Measurements from ENCODE around the gene CTR9. TPM values are rescaled to one million over a fixed set of nuclear protein-coding genes. Genes with fewer than 3 reads are reported as not detected.

CTR9 gene
- total and polyA plus RNA-seq, 4 donors: 12.5 to 33.4 (median 19.7) TPM

- H3K27me3 ChIP-seq (ENCODE audit: control insufficient read depth in 4 of 4, insufficient read depth in 4 of 4, low read length in 3 of 4): no peaks in the 10 kb centered on the region
- DNase-seq (ENCODE audit: low spot score): no peak
- no peaks in the 10 kb centered on the region for H3K9me3 ChIP-seq (ENCODE audit: control insufficient read depth in 4 of 4, low read length in 3 of 4)
- H3K4me1 ChIP-seq (ENCODE audit: control insufficient read depth in 4 of 4, insufficient read depth in 4 of 4, low read length in 3 of 4): no peaks in the 10 kb centered on the region
- no peak overlapping the region for H3K9ac ChIP-seq (ENCODE audit: low read depth in 1 of 2, low read length in 2 of 2)
- H3K36me3 ChIP-seq (ENCODE audit: control insufficient read depth in 4 of 4, insufficient read depth in 3 of 4, low read depth in 1 of 4, low read length in 3 of 4): no peaks in the 10 kb centered on the region
- TF ChIP-seq MAX (IDR thresholded peaks at IDR 0.05) (no peak), TAF1 (conservative IDR thresholded peaks at IDR 0.05) (no peak), RXRA (IDR thresholded peaks at IDR 0.05) (no peak), FOXA1 (IDR thresholded peaks at IDR 0.05) (no peak), REST (IDR thresholded peaks at IDR 0.05) (no peak), JUND (IDR thresholded peaks at IDR 0.05) (no peak), CTCF (IDR thresholded peaks at IDR 0.05; ENCODE audit: low read depth, low read length, missing input control) (no peak)
- no peak overlapping the region for H3K4me3 ChIP-seq (ENCODE audit: low read depth in 1 of 3, low read length in 3 of 3)
- no peak overlapping the region for H3K27ac ChIP-seq (ENCODE audit: low read depth in 1 of 2, low read length in 2 of 2)
- 81% methylated on average over 2 of the region's 2 CpGs for WGBS
Measured at GRCh38 chr11:10719616-10720015, 31.4 kb upstream of the CTR9 start.

- DNase-seq (ENCODE audit: low spot score): no peak
- no peak overlapping the region for H3K9ac ChIP-seq (ENCODE audit: low read depth in 1 of 2, low read length in 2 of 2)
- 92% methylated on average over 2 of the region's 2 CpGs for WGBS
- H3K9me3 ChIP-seq (ENCODE audit: control insufficient read depth in 4 of 4, low read length in 3 of 4): no peaks in the 10 kb centered on the region
- no peaks in the 10 kb centered on the region for H3K4me1 ChIP-seq (ENCODE audit: control insufficient read depth in 4 of 4, insufficient read depth in 4 of 4, low read length in 3 of 4)
- H3K36me3 ChIP-seq (ENCODE audit: control insufficient read depth in 4 of 4, insufficient read depth in 3 of 4, low read depth in 1 of 4, low read length in 3 of 4): no peaks in the 10 kb centered on the region
- no peaks in the 10 kb centered on the region for H3K27me3 ChIP-seq (ENCODE audit: control insufficient read depth in 4 of 4, insufficient read depth in 4 of 4, low read length in 3 of 4)
- H3K4me3 ChIP-seq (ENCODE audit: low read depth in 1 of 3, low read length in 3 of 3): no peak overlapping the region
- H3K27ac ChIP-seq (ENCODE audit: low read depth in 1 of 2, low read length in 2 of 2): no peak overlapping the region
- TF ChIP-seq RXRA (IDR thresholded peaks at IDR 0.05) (no peak), RAD21 (IDR thresholded peaks at IDR 0.05) (no peak), SP1 (IDR thresholded peaks at IDR 0.05) (no peak), HNF4A (conservative IDR thresholded peaks at IDR 0.05) (no peak), GABPA (IDR thresholded peaks at IDR 0.05 in 1 of 2, conservative IDR thresholded peaks at IDR 0.05 in 1 of 2) (no peak), HNF4G (IDR thresholded peaks at IDR 0.05) (no peak), EGR1 (IDR thresholded peaks at IDR 0.05; ENCODE audit: low read depth in 2 of 2) (no peak), REST (IDR thresholded peaks at IDR 0.05) (no peak), CTCF (IDR thresholded peaks at IDR 0.05; ENCODE audit: low read depth, low read length, missing input control) (no peak), MAX (IDR thresholded peaks at IDR 0.05) (no peak), TAF1 (conservative IDR thresholded peaks at IDR 0.05) (no peak), YY1 (IDR thresholded peaks at IDR 0.05) (no peak), FOXA1 (IDR thresholded peaks at IDR 0.05) (no peak), NR2F2 (IDR thresholded peaks at IDR 0.05) (no peak), JUND (IDR thresholded peaks at IDR 0.05) (no peak), ATF3 (IDR thresholded peaks at IDR 0.05) (no peak), ZBTB33 (IDR thresholded peaks at IDR 0.05) (no peak), FOXA2 (IDR thresholded peaks at IDR 0.05) (no peak)
Measured at GRCh38 chr11:10720881-10721376, 30.1 kb upstream of the CTR9 start.

Measured in liver (tissue), 9 donors.